H1 (cell line): Measurements from ENCODE around the gene IL3. TPM values are rescaled to one million over a fixed set of nuclear protein-coding genes. Genes with fewer than 3 reads are reported as not detected.

Experiments
- polyA plus RNA-seq, 7 experiments: library from polyadenylated mRNA; depleted of rRNA in 3 of 7; stranded (reverse) in 5 of 7; unstranded in 2 of 7; fragments of >200 nt in 5 of 7; fragments of 200-250 nt in 2 of 7; gene quantifications; 1 replicate in 5 of 7; 2 replicates in 1 of 7; 4 replicates in 1 of 7; pipeline versions ENCODE4 v1.2.1 to v1.2.3, GENCODE V29; 2011 to 2013; ENCODE audit warnings: missing spikeins in 2 of 7, mixed read lengths in 2 of 7
- total RNA-seq: library from RNA; stranded (reverse); fragmentation: NEBNext Ultra II Directional; extraction: Animal tissue kit (Norgen Biotek cat#: 25700); gene quantifications from 2 replicates; pipeline ENCODE4 v1.2.1, GENCODE V29; 2021
- TF ChIP-seq, protein P1 (sequence below): IDR thresholded peaks from 2 replicates; pipeline ENCODE4 v1.6.1; 2012; ENCODE audit warnings: inconsistent platforms

IL3 gene
- total and polyA plus RNA-seq, 2 of the 8 experiments (the other 6 are each of a cell fraction or from before 2014, with no cell fraction given), result not detected

- TF ChIP-seq, protein P1, sequence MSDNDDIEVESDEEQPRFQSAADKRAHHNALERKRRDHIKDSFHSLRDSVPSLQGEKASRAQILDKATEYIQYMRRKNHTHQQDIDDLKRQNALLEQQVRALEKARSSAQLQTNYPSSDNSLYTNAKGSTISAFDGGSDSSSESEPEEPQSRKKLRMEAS, result no peak
Observed at GRCh38 chr5:132022737-132023136, 37.7 kb upstream of the IL3 start (continued).
